Stomach (tissue), 9 donors: ENCODE measurements around the gene ADCY9. TPM values are rescaled to one million over a fixed set of nuclear protein-coding genes. Genes with fewer than 3 reads are reported as not detected.
"Not testable (repeated sequence)": the region's sequence is repeated elsewhere in the genome, so short reads cannot be mapped to it uniquely, and the experiment has no call there.

ENCODE experiments used
- DNase-seq, 2 donors: peaks; one replicate each; pipeline versions ENCODE4 v3.0.0 to v3.0.0-alpha.2; 2013 to 2019
- H3K27ac ChIP-seq, 5 donors: fragments of 200-600 bp in 4 of 5; sonication (generic) in 4 of 5; one replicate each; pipeline ENCODE4 v1.5.1; 2013 to 2019; ENCODE audit warnings: mild to moderate bottlenecking in 1 of 5, moderate library complexity in 1 of 5
- H3K27me3 ChIP-seq, 3 donors: fragments of 200-600 bp; sonication (generic); one replicate each; pipeline ENCODE4 v1.5.1; 2017 to 2019; ENCODE audit warnings: mixed run types in 1 of 3
- H3K36me3 ChIP-seq, 4 donors: fragments of 200-600 bp; sonication (generic); 1 replicate in 3 of 4; 2 replicates in 1 of 4; pipeline ENCODE4 v1.5.1; 2016 to 2019
- H3K4me1 ChIP-seq, 4 donors: fragments of 200-600 bp; sonication (generic); one replicate each; pipeline ENCODE4 v1.5.1; 2016 to 2019
- H3K4me3 ChIP-seq, 4 donors: fragments of 200-600 bp; sonication (generic) in 3 of 4; one replicate each; pipeline ENCODE4 v1.5.1; 2016 to 2019; ENCODE audit warnings: mild to moderate bottlenecking in 1 of 4
- H3K9me3 ChIP-seq, 4 donors: fragments of 200-600 bp; sonication (generic); one replicate each; pipeline ENCODE4 v1.5.1; 2016 to 2019
- CTCF ChIP-seq, 7 experiments: fragments of 450-650 bp in 4 of 7; fragments of 200-600 bp in 3 of 7; sonication (generic) in 3 of 7; IDR thresholded peaks; one replicate each; pipeline ENCODE4 v1.5.1; 2016 to 2019; ENCODE audit warnings: antibody characterized with exemption in 7 of 7, control low read depth in 2 of 7, mild to moderate bottlenecking in 1 of 7
- EP300 ChIP-seq: sonication (generic); formaldehyde crosslinking; IDR thresholded peaks from one replicate; pipeline ENCODE4 v1.6.1; 2017; ENCODE audit warnings: antibody characterized with exemption
- POLR2A ChIP-seq, 4 donors: fragments of 450-650 bp; IDR thresholded peaks; one replicate each; pipeline ENCODE4 v1.6.1; 2016; ENCODE audit warnings: antibody characterized with exemption in 4 of 4, control low read depth in 2 of 4, mild to moderate bottlenecking in 1 of 4, moderate library complexity in 1 of 4
- POLR2AphosphoS5 ChIP-seq, 3 donors: sonication (generic); formaldehyde crosslinking; IDR thresholded peaks; one replicate each; pipeline ENCODE4 v1.6.1; 2016; ENCODE audit warnings: antibody characterized with exemption in 3 of 3
- WGBS, 5 donors: extraction: QIAGEN DNeasy Blood & Tissue Kit in 3 of 5; methylation state at CpG; one replicate each; pipeline versions ENCODE4 v1.1.5 to v1.1.7; 2013 to 2018; 5-methylcytosine and 5-hydroxymethylcytosine counted together
- intact Hi-C: fragments of 100-400 bp; cut with DNase I; formaldehyde crosslinking; loops from one replicate; pipeline ENCODE4 v1.15.1; 2023; ENCODE audit warnings: low total_unique reads
- polyA plus RNA-seq, 3 donors: library from polyadenylated mRNA; stranded (reverse); fragments of 200-250 nt; gene quantifications; one replicate each; pipeline ENCODE4 v1.2.3, GENCODE V29; 2013
- total RNA-seq, 5 donors: library from RNA; depleted of rRNA; stranded (reverse); fragments of >200 nt; gene quantifications; one replicate each; pipeline versions ENCODE4 v1.1.0 to v1.2.3, GENCODE V29; 2014 to 2016
- donor health status: healthy with polysubstance abuse.
- donor health status: Bipolar disorder and iron deficiency.
- donor health status: healthy.

The ADCY9 gene
- total and polyA plus RNA-seq, 8 donors, result 1.7 to 55.0 (median 12.9) TPM

GRCh38 chr16:4158143-4159093 is 42.2 kb upstream of the ADCY9 start:
- H3K4me1 ChIP-seq, result no peaks in the 10 kb centered on the region
- intact Hi-C loops, result no loop called here
- WGBS, 5 donors, result 69 to 77% (median 76%) methylated on average over 13 of the region's 13 CpGs
- TF ChIP-seq CTCF (IDR thresholded peaks at IDR 0.05) (no peak), EP300 (no peak), POLR2AphosphoS5 (IDR thresholded peaks at IDR 0.05) (no peak), POLR2A (IDR thresholded peaks at IDR 0.05) (no peak)
- no peaks in the 10 kb centered on the region for H3K27me3 ChIP-seq
- no peak overlapping the region for H3K4me3 ChIP-seq
- DNase-seq, result no peak
- no peak overlapping the region for H3K27ac ChIP-seq
- no peaks in the 10 kb centered on the region for H3K9me3 ChIP-seq
- no peaks in the 10 kb centered on the region for H3K36me3 ChIP-seq

GRCh38 chr16:4157376-4157825 is 41.2 kb upstream of the ADCY9 start:
- Histone ChIP-seq H3K36me3 (no peaks in the 10 kb centered on the region), H3K4me1 (no peaks in the 10 kb centered on the region), H3K27ac (no peak overlapping the region), H3K27me3 (no peaks in the 10 kb centered on the region), H3K4me3 (no peak overlapping the region), H3K9me3 (no peaks in the 10 kb centered on the region)
- 40 to 56% (median 55%) methylated on average over 4 of the region's 4 CpGs for WGBS, 5 donors
- TF ChIP-seq CTCF (IDR thresholded peaks at IDR 0.05), result no peak
- intact Hi-C loops, result no loop called here
- DNase-seq, result no peak

- H3K9me3 ChIP-seq, H3K27me3 ChIP-seq, H3K4me3 ChIP-seq, H3K27ac ChIP-seq, H3K4me1 ChIP-seq, intact Hi-C loops, DNase-seq, H3K36me3 ChIP-seq: not testable (repeated sequence)
- 82 to 85% (median 85%) methylated on average over 3 of the region's 3 CpGs for WGBS, 5 donors
These were observed 40.3 kb upstream of the ADCY9 start for GRCh38 chr16:4156503-4156902.

- H3K27me3 ChIP-seq, H3K27ac ChIP-seq, H3K9me3 ChIP-seq, intact Hi-C loops, H3K36me3 ChIP-seq, H3K4me1 ChIP-seq, H3K4me3 ChIP-seq, DNase-seq: not testable (repeated sequence)
- WGBS, 5 donors, result 78 to 91% (median 81%) methylated on average over 13 of the region's 13 CpGs
These were observed 37.1 kb upstream of the ADCY9 start for GRCh38 chr16:4153364-4153763.

- H3K36me3 ChIP-seq, result no peaks in the 10 kb centered on the region
- H3K4me1 ChIP-seq, result no peaks in the 10 kb centered on the region
- TF ChIP-seq POLR2AphosphoS5 (IDR thresholded peaks at IDR 0.05), result no peak
- no peak for TF ChIP-seq CTCF (IDR thresholded peaks at IDR 0.05)
- no peak for TF ChIP-seq EP300
- no peak for TF ChIP-seq POLR2A (IDR thresholded peaks at IDR 0.05)
- no peak for DNase-seq
- 67 to 86% (median 80%) methylated on average over 4 to 5 of the region's 5 CpGs for WGBS, 5 donors
- H3K27me3 ChIP-seq, result no peaks in the 10 kb centered on the region
- intact Hi-C loops, result no loop called here
- no peaks in the 10 kb centered on the region for H3K9me3 ChIP-seq
- no peak overlapping the region for H3K27ac ChIP-seq
- H3K4me3 ChIP-seq, result no peak overlapping the region
These were observed 36.0 kb upstream of the ADCY9 start for GRCh38 chr16:4152267-4152666.
